Omental fat pad (tissue), 4 donors: ENCODE data around the gene LAMP1. TPM values are rescaled to one million over a fixed set of nuclear protein-coding genes. Genes with fewer than 3 reads are reported as not detected.

Experiments used
- ATAC-seq: fragments of 150-250 bp; one replicate; pipeline ENCODE4 v1.9.1; 2016; ENCODE audit warnings: mild to moderate bottlenecking, moderate library complexity; ENCODE audit not compliant: low FRiP score
- DNase-seq: peaks from one replicate; pipeline ENCODE4 v3.0.0-alpha.2; 2019; ENCODE audit warnings: low spot score
- total RNA-seq, 4 donors: library from RNA; depleted of rRNA; stranded (reverse); fragments of >200 nt; gene quantifications; one replicate each; pipeline ENCODE4 v1.1.0, GENCODE V29; 2016
- TF ChIP-seq, protein P1 (sequence below), 3 donors: fragments of 450-650 bp; IDR thresholded peaks; one replicate each; pipeline ENCODE4 v1.5.1; 2016 to 2017; ENCODE audit warnings: antibody characterized with exemption in 3 of 3, mild to moderate bottlenecking in 3 of 3, moderate library complexity in 2 of 3

Gene LAMP1
- total RNA-seq, 4 donors from 2014 or later: 91.0 to 132 (median 106) TPM

- no peak for DNase-seq
- no peak for ATAC-seq
- TF ChIP-seq, protein P1, sequence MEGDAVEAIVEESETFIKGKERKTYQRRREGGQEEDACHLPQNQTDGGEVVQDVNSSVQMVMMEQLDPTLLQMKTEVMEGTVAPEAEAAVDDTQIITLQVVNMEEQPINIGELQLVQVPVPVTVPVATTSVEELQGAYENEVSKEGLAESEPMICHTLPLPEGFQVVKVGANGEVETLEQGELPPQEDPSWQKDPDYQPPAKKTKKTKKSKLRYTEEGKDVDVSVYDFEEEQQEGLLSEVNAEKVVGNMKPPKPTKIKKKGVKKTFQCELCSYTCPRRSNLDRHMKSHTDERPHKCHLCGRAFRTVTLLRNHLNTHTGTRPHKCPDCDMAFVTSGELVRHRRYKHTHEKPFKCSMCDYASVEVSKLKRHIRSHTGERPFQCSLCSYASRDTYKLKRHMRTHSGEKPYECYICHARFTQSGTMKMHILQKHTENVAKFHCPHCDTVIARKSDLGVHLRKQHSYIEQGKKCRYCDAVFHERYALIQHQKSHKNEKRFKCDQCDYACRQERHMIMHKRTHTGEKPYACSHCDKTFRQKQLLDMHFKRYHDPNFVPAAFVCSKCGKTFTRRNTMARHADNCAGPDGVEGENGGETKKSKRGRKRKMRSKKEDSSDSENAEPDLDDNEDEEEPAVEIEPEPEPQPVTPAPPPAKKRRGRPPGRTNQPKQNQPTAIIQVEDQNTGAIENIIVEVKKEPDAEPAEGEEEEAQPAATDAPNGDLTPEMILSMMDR (IDR thresholded peaks at IDR 0.05): no peak
Measured at GRCh38 chr13:113327391-113327765, 30.3 kb downstream of the LAMP1 start.

- DNase-seq (no peak), ATAC-seq (no peak)
Measured at GRCh38 chr13:113327766-113328471, 30.9 kb downstream of the LAMP1 start.

GRCh38 chr13:113328851-113329250 lies 31.8 kb downstream of the LAMP1 start:
- TF ChIP-seq, protein P1 (IDR thresholded peaks at IDR 0.05): no peak
- DNase-seq: no peak
- ATAC-seq: no peak

More at GRCh38 chr13:113327766-113328471, 30.9 kb downstream of the LAMP1 start:
- TF ChIP-seq, protein P1 (IDR thresholded peaks at IDR 0.05): no peak

- DNase-seq (no peak), ATAC-seq (no peak)
- TF ChIP-seq, protein P1 (IDR thresholded peaks at IDR 0.05): no peak
Measured at GRCh38 chr13:113329656-113330312, 32.7 kb downstream of the LAMP1 start.

DNA sequence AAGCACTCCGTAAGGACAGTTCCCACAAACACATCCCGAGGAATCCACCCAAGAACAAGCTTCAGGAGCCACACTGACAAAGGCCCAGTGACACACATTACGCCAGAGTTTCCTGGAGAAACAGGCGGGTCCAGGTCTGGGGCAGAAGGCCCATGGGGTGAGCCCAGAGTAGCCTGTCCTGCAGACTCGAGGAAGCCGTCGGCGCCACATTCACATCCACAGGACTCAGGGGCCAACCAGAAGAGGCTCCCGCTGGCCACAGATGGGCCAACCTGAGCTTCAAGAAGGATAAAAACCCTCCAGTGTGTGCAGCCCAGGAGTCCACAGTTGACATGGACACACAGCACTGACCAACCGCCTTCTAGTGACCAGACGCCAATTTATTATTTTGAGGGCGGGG lies 35.6 kb downstream of the LAMP1 start:
- TF ChIP-seq, protein P1 (IDR thresholded peaks at IDR 0.05): no peak
- no peak for DNase-seq
- ATAC-seq: no peak

DNA sequence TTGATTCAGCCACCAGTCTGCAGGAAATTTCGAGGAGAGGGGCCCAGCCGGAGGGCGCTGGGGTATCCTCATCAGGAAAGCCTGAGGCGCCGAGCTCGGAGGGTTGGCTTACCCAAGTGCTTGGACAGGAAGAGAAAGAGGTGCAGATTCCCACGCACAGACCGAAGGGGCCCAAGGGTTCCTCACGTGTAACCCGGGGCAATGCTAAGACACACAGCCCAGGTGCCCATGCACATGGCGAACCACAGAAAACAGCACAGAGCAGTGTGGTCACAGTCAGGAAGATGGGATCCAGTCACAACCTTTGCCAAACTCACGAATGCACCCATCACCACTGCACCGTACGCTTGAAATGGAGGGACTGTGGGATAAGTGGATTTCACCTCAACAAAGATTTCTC lies 36.0 kb downstream of the LAMP1 start:
- ATAC-seq: no peak
- DNase-seq: no peak
- TF ChIP-seq, protein P1 (IDR thresholded peaks at IDR 0.05): no peak

DNA sequence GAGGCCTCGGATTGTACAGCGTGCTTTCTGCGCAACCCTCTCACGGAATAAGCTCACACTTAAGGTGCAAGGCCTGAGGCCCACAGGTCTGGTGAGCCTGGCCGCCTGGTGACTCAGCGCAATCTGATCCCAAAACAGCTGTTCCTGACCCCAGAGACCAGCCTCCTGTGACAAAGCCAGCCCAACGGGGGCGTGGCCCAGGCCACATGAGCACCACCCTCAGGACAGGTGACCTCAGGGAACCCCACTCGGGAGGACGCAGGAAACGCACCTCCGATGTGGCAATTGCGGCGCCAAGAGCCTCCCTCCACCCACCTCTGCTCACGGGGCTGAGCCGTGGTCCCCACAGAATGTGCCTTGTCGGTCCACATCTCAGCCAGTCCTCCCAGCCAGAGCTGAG lies 40.5 kb downstream of the LAMP1 start:
- TF ChIP-seq, protein P1 (IDR thresholded peaks at IDR 0.05): no peak
- ATAC-seq (no peak), DNase-seq (no peak)
